SK-N-SH (cell line): ENCODE data around the gene DSG4.

Experiments
- CTCF ChIP-seq: fragments of 200-600 bp; sonication (generic); IDR thresholded peaks from 2 replicates; pipeline ENCODE4 v1.6.1; 2017; ENCODE audit warnings: antibody characterized with exemption, mild to moderate bottlenecking, moderate library complexity
- EZH2phosphoT487 ChIP-seq: fragments of 200-600 bp; sonication (generic); IDR thresholded peaks from 2 replicates; pipeline ENCODE4 v1.6.1; 2017; ENCODE audit warnings: low read depth, mixed run types, mild to moderate bottlenecking, antibody characterized with exemption, moderate library complexity, borderline replicate concordance
- FOSL2 ChIP-seq: IDR thresholded peaks from 2 replicates; pipeline ENCODE4 v1.4.0; 2012; ENCODE audit warnings: low read depth, mild to moderate bottlenecking, moderate library complexity, borderline replicate concordance
- MXI1 ChIP-seq: IDR thresholded peaks from 2 replicates; pipeline ENCODE4 v1.6.1; 2012; ENCODE audit warnings: mild to moderate bottlenecking, low read depth, low read length, improper control_type of control experiment
- RAD21 ChIP-seq: IDR thresholded peaks from 2 replicates; pipeline ENCODE4 v1.6.1; 2012; ENCODE audit warnings: mild to moderate bottlenecking, low read length
- RFX5 ChIP-seq: IDR thresholded peaks from 2 replicates; pipeline ENCODE4 v1.6.1; 2012; ENCODE audit warnings: mild to moderate bottlenecking, improper control_type of control experiment, low read length
- YY1 ChIP-seq: IDR thresholded peaks from 2 replicates; pipeline ENCODE4 v1.4.0; 2012; ENCODE audit warnings: low read depth, mild to moderate bottlenecking

DNA sequence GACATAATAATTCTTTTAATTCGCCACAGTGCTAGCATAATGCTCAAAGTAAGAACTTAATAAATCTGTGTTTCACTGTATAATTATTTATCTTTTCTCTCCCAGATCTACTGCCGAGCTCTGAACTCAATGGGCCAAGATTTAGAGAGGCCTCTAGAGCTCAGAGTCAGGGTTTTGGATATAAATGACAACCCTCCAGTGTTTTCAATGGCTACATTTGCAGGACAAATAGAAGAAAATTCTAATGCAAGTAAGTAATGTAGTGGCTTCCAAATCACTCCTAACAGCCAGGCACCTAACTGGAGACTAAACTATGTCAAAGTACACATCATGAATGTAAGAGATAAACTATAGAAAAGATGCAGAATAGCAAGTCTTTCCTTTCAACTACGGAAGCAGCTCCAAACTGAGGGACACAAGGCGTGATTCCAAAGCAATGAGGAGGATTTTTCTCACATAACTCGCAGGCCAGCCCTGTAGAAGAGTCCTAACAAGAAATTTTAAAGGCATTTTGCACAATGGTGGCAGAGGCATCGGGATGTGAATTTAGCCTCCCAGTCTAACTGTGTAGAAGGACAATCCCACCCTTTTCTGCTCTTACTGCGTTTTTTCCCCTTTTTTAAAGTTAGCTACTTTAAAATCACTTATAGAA is 46.7 kb upstream of the DSG4 start:
- TF ChIP-seq CTCF = no peak
- TF ChIP-seq EZH2phosphoT487 = no peak
- no peak for TF ChIP-seq YY1
- TF ChIP-seq RFX5 = no peak
- no peak for TF ChIP-seq MXI1
- no peak for TF ChIP-seq FOSL2
- no peak for TF ChIP-seq RAD21
